ENCODE measurements around the gene IFNA10.

- TF ChIP-seq CTCF (IDR thresholded peaks at IDR 0.05) (no peak), POLR2AphosphoS5 (IDR thresholded peaks at IDR 0.05) (no peak), POLR2A (IDR thresholded peaks at IDR 0.05) (no peak), EP300 (IDR thresholded peaks at IDR 0.05; ENCODE audit: low read depth) (no peak)
These were observed 44.7 kb upstream of the IFNA10 start for GRCh38 chr9:21251638-21252037.

Data from transverse colon (tissue), 4 donors.